Prostate gland (tissue), 2 donors: ENCODE results near the gene SLC17A2.

Experiments used
- CTCF ChIP-seq, 4 experiments: fragments of 200-600 bp in 2 of 4; fragments of 450-650 bp in 2 of 4; sonication (generic) in 2 of 4; IDR thresholded peaks; 1 replicate in 3 of 4; 2 replicates in 1 of 4; pipeline ENCODE4 v1.5.1; 2016 to 2019; ENCODE audit warnings: antibody characterized with exemption in 4 of 4, mild to moderate bottlenecking in 2 of 4, moderate library complexity in 2 of 4
- POLR2A ChIP-seq: fragments of 450-650 bp; IDR thresholded peaks from one replicate; pipeline ENCODE4 v1.6.1; 2016; ENCODE audit warnings: antibody characterized with exemption, mild to moderate bottlenecking

- TF ChIP-seq CTCF (IDR thresholded peaks at IDR 0.05) (no peak), POLR2A (no peak)
Measured at GRCh38 chr6:25898289-25898977, 32.1 kb downstream of the SLC17A2 start.
